Activated naive CD4-positive, alpha-beta T cell treated with anti-CD3 and anti-CD28 coated beads, Interleukin-2, amount 50 U/mL, for 24 hours (primary cell): ENCODE measurements around the gene TRIM74.
"Not testable (repeated sequence)": the region's sequence is repeated elsewhere in the genome, so short reads cannot be mapped to it uniquely, and the experiment has no call there.

ENCODE experiments used
- H3K27ac Mint-ChIP-seq: one replicate; pipeline ENCODE4 v1.8.0; 2021; ENCODE audit warnings: mild to moderate bottlenecking, mixed read lengths
- H3K27me3 Mint-ChIP-seq: one replicate; pipeline ENCODE4 v1.8.0; 2021; ENCODE audit warnings: mixed read lengths
- H3K36me3 Mint-ChIP-seq: one replicate; pipeline ENCODE4 v1.8.0; 2021; ENCODE audit warnings: mixed read lengths
- H3K4me1 Mint-ChIP-seq: one replicate; pipeline ENCODE4 v1.8.0; 2021; ENCODE audit warnings: mixed read lengths
- H3K4me3 Mint-ChIP-seq: one replicate; pipeline ENCODE4 v1.8.0; 2021; ENCODE audit warnings: mild to moderate bottlenecking, mixed read lengths
- H3K9me3 Mint-ChIP-seq: one replicate; pipeline ENCODE4 v1.8.0; 2021; ENCODE audit warnings: mixed read lengths

Gene TRIM74

DNA sequence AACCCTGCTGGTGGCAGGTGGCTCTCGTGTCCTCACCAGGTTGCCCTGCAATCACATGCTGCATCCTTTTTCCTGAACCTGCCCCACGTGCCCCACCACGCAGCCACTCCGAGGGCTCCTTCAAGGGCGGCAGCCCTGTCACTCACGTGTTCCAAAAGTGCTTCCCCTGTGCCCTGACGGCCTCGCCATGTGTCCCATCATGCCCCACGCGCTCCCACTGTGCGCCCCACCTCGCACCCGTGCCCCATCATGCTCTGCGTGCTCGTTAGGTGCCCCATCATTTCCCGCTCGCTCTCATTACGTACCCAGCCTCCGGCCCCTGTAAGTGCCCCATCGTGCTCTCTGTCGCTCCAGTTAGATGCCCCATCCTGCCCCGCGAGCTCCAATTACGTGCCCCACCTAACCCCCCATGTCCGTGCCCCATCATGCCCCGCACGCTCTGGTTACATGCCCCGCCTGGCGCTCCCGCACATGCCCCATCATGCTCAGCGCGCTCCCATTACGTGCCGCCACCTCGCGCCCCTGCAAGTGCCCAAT is at the start of gene TRIM74:
TSS of gene TRIM74 (minus strand) at position 487 of the 537 bp plus-strand sequence. CDS start 3,309 bp downstream, outside the sequence.
- H3K36me3 Mint-ChIP-seq, H3K27ac Mint-ChIP-seq, H3K27me3 Mint-ChIP-seq, H3K4me3 Mint-ChIP-seq, H3K4me1 Mint-ChIP-seq, H3K9me3 Mint-ChIP-seq: not testable (repeated sequence)

DNA sequence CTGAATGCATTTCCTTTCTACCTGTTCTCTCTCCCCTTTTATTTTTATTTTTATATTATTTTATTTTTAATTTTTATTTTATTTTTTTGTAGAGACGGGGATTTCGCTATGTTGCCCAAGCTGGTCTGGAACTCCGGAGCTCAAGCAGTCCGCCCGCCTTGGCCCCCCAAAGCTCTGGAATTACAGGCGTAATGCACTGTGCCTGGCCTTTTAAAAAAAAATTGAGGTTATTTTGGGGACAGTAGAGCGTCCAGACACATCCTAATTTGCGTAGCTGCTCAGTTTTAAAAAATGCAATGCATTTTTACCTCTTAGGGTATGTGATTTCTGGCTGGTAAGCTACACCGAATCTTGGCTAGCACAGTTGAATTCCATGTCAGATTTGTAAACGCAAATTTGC is 37.2 kb upstream of the TRIM74 start:
- H3K4me1 Mint-ChIP-seq, H3K9me3 Mint-ChIP-seq, H3K27ac Mint-ChIP-seq, H3K36me3 Mint-ChIP-seq, H3K27me3 Mint-ChIP-seq: not testable (repeated sequence)
- peak overlapping the region; percentile 60 for H3K4me3 Mint-ChIP-seq

GRCh38 chr7:73005693-73006447 is 36.6 kb upstream of the TRIM74 start:
- not testable (repeated sequence) for H3K4me1 Mint-ChIP-seq, H3K9me3 Mint-ChIP-seq, H3K27me3 Mint-ChIP-seq, H3K36me3 Mint-ChIP-seq
- Mint-ChIP-seq H3K4me3 (peak overlapping the region; percentile 92), H3K27ac (peak overlapping the region; percentile 97)

DNA sequence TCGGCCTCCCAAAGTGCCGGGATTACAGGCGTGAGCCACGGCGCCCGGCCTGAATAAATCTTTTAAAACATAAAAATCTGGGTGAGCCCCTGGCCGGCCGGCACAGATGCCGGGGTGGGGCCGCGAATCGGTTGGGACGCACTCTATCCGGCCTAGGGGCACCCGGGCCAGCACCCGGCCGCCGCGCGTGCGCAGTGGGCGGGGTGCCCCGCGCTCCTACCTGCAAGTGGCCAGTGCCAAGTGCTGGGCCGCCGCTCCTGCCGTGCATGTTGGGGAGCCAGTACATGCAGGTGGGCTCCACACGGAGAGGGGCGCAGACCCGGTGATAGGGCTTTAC is 36.1 kb upstream of the TRIM74 start:
- peak overlapping the region; percentile 92 for H3K4me3 Mint-ChIP-seq
- H3K9me3 Mint-ChIP-seq, H3K4me1 Mint-ChIP-seq, H3K27me3 Mint-ChIP-seq, H3K36me3 Mint-ChIP-seq: not testable (repeated sequence)
- H3K27ac Mint-ChIP-seq: peak overlapping the region; percentile 97

DNA sequence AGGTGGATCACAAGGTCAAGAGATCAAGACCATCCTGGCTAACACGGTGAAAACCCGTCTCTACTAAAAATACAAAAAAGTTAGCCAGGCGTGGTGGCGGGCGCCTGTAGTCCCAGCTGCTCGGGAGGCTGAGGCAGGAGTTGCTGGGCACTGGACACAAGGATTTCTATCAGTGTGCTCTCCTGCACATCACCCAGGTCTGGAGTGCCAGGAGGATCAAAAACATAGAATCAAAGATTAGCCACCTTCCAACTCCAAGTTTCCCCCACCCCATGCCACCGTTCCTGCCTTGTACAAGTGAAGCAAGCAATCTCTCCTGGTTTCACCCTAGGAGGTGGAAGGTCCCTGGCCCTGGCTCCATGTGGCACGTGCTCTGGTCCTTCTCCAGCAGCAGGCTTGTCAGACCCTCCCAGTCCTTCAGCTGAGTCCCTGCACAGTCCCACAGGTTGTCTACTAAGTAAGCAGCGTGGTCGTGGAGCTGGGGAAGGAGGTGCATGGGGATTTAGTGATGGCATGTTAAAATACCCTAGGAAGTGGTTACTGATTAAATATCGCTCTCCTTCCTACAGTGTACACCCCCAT is 28.7 kb upstream of the TRIM74 start:
- H3K27ac Mint-ChIP-seq, H3K4me3 Mint-ChIP-seq, H3K4me1 Mint-ChIP-seq, H3K9me3 Mint-ChIP-seq, H3K36me3 Mint-ChIP-seq, H3K27me3 Mint-ChIP-seq: not testable (repeated sequence)

GRCh38 chr7:72997447-72997846 is 28.2 kb upstream of the TRIM74 start:
- not testable (repeated sequence) for H3K4me1 Mint-ChIP-seq, H3K27ac Mint-ChIP-seq, H3K27me3 Mint-ChIP-seq, H3K36me3 Mint-ChIP-seq, H3K4me3 Mint-ChIP-seq, H3K9me3 Mint-ChIP-seq

DNA sequence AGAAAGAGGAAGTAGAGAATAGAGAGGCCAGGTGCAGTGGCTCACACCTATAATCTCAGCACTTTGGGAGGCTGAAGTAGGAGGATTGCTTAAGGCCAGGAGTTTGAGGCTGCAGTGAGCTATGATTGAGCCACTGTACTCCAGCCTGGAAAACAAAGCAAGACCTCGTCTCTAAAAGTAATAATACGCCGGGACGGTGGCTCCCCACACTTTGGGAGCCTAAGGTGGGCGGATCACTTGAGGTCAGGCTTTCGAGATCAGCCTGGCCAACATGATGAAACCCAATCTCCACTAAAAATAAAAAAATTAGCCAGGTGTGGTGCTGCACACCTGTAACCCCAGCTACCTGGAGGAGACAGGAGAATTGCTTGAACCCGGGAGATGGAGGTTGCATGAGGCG is 26.2 kb upstream of the TRIM74 start:
- H3K4me3 Mint-ChIP-seq, H3K9me3 Mint-ChIP-seq, H3K27ac Mint-ChIP-seq, H3K27me3 Mint-ChIP-seq, H3K36me3 Mint-ChIP-seq, H3K4me1 Mint-ChIP-seq: not testable (repeated sequence)

DNA sequence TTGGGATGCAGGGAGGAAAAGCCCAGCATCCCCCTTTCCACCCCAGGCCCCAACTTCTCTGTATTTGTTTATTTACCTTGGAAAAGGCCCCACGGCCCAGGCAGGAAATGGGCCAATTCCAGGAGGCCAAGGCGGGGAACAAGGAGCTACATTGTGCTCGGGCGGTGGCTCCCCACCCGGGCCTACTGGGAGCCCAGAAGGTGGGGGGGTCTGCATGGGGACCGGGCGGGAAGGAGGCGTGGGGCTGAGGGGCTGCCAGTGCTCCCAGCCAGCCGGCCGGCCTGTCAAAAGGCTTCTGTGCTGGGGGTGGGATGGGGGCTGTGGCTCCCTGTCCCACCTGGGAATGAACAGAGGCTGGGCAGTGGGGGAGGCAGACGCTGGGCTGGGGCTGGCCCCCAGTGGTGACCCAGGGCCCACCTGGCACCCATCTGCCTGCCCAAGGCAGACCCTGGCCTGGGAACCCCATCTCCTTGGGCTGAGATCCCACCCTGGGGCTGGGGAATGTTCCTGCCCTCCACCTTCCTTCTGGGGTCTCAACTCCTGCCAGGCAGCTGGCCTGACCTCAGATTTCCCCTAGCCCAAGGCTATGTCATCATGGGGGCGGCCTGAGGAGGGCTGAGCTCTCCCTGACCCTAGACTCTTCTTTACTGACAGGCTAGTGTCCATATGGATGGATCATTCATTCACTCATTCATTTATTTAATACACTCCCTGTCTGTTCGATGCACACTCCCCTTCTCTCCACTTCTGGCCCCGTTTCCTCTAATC is 21.1 kb upstream of the TRIM74 start:
- not testable (repeated sequence) for H3K27ac Mint-ChIP-seq, H3K4me3 Mint-ChIP-seq, H3K27me3 Mint-ChIP-seq, H3K4me1 Mint-ChIP-seq, H3K36me3 Mint-ChIP-seq, H3K9me3 Mint-ChIP-seq

DNA sequence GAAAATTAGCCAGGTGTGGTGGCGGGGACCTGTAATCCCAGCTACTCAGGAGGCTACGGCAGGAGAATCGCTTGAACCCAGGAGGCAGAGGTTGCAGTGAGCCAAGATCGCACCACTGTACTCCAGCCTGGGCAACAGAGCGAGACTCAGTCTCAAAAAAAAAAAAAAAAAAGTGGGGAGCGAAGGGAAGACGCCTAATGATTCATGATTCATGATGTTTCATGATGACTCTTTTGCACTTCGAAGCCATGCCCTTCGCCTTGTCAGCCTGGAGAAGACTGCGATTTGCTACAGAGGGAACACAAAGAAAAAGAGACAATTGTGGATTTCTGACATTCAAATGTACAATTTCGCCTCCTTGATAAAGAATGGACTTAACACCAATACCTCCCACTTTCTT is 12.8 kb upstream of the TRIM74 start:
- H3K9me3 Mint-ChIP-seq, H3K27me3 Mint-ChIP-seq, H3K4me3 Mint-ChIP-seq, H3K4me1 Mint-ChIP-seq, H3K36me3 Mint-ChIP-seq, H3K27ac Mint-ChIP-seq: not testable (repeated sequence)

- H3K9me3 Mint-ChIP-seq, H3K4me1 Mint-ChIP-seq, H3K27me3 Mint-ChIP-seq, H3K4me3 Mint-ChIP-seq, H3K36me3 Mint-ChIP-seq, H3K27ac Mint-ChIP-seq: not testable (repeated sequence)
These were observed 11.1 kb upstream of the TRIM74 start for GRCh38 chr7:72980382-72980781.

GRCh38 chr7:72976434-72976833 is 7.2 kb upstream of the TRIM74 start:
- not testable (repeated sequence) for H3K4me3 Mint-ChIP-seq, H3K9me3 Mint-ChIP-seq, H3K27ac Mint-ChIP-seq, H3K27me3 Mint-ChIP-seq, H3K4me1 Mint-ChIP-seq, H3K36me3 Mint-ChIP-seq

DNA sequence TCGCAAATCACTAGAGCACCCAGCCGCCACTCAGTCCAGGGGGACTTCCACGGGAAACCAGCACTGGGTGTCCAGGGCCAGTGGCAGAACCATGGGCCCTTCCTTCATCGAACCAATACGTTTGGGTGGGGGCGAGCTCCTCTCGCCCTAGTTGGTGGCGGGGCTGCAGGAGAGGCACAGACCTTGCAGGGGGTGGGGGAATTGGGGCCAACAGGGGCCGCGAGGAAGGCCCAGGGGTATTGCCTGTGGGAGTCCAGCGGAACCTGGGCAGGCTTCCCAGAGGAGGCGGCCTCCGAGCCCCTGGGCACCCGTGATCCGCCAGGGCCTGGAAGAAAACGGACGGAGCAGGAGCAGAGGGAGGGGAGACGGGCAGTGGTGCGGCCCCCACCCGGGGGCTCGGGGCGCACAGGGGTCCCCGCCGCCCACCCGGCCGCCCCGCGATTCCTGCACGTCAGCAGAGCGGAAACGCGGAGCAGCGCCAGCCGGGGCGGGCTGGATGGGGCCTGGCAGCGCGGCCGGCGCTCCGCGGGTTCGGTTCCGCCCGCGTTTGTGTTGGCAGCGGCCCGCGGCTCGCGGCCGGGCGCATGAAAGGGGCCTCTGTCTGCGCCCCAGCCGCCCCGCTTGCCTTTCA is 6.5 kb upstream of the TRIM74 start:
- H3K36me3 Mint-ChIP-seq, H3K27ac Mint-ChIP-seq, H3K4me1 Mint-ChIP-seq, H3K27me3 Mint-ChIP-seq, H3K4me3 Mint-ChIP-seq, H3K9me3 Mint-ChIP-seq: not testable (repeated sequence)

- not testable (repeated sequence) for H3K27ac Mint-ChIP-seq, H3K4me1 Mint-ChIP-seq, H3K9me3 Mint-ChIP-seq
These were observed 5.5 kb upstream of the TRIM74 start for GRCh38 chr7:72974781-72975180.

GRCh38 chr7:72971505-72971904 is 2.2 kb upstream of the TRIM74 start:
- not testable (repeated sequence) for H3K9me3 Mint-ChIP-seq, H3K4me3 Mint-ChIP-seq, H3K36me3 Mint-ChIP-seq, H3K27me3 Mint-ChIP-seq, H3K27ac Mint-ChIP-seq, H3K4me1 Mint-ChIP-seq

More at GRCh38 chr7:72974781-72975180, 5.5 kb upstream of the TRIM74 start:
- H3K27me3 Mint-ChIP-seq, H3K36me3 Mint-ChIP-seq, H3K4me3 Mint-ChIP-seq: not testable (repeated sequence)

GRCh38 chr7:72969688-72970087 is 422 bp upstream of the TRIM74 start:
- H3K4me1 Mint-ChIP-seq, H3K36me3 Mint-ChIP-seq, H3K9me3 Mint-ChIP-seq, H3K27ac Mint-ChIP-seq, H3K27me3 Mint-ChIP-seq, H3K4me3 Mint-ChIP-seq: not testable (repeated sequence)

GRCh38 chr7:72966892-72967291 is 2.4 kb downstream of the TRIM74 start:
- not testable (repeated sequence) for H3K27me3 Mint-ChIP-seq, H3K4me3 Mint-ChIP-seq, H3K9me3 Mint-ChIP-seq, H3K27ac Mint-ChIP-seq, H3K36me3 Mint-ChIP-seq, H3K4me1 Mint-ChIP-seq
